Fibroblast of skin of back (primary cell): ENCODE data around the gene CRYGN.

ENCODE experiments used
- DNase-seq: peaks from one replicate; pipeline ENCODE4 v3.0.0-alpha.2; 2013

Gene CRYGN

GRCh38 chr7:151405588-151405987 lies 34.4 kb downstream of the CRYGN start:
- DNase-seq, result no peak

- DNase-seq, result no peak
Observed at GRCh38 chr7:151405056-151405455, 34.9 kb downstream of the CRYGN start.

DNA sequence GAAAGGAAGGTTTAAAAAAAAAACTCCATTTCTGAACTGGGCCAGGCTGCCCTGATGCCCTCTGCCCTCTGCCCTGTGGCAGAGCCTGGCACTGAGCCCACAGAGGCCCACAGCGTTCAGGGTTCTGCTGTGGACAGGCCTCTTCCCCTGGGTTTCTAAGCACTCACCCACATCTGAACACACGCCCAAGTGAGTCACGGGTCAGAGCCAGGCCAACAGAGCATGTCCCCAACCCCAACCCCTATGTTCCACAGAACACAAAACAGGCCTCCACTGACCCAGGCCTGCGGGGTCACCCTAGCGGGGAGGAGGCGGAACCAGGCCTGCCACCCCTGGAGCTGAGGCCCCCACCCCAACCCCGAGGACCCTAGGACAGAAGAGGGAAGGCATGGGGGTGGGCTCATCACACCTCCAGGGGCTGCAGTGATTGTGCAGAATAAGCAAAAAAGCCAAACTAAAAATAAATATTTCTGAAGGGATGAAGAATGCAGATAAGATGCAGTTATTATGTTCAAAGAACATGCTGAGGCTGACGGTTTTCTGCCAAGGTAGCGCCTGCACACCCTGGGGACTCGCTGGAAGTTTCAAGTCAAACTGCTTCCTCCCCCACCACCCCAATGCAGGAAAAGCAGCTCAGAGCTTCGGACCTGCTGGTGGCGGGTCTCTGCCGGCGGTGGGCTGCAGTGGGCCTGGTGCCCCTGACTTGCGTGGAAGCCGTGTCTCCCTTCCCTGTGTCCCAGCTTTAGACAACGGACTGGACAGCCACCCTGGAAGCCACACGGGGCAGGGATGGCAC lies 35.5 kb downstream of the CRYGN start:
- peak; percentile 44 for DNase-seq

GRCh38 chr7:151403764-151404163 lies 36.2 kb downstream of the CRYGN start:
- no peak for DNase-seq

DNA sequence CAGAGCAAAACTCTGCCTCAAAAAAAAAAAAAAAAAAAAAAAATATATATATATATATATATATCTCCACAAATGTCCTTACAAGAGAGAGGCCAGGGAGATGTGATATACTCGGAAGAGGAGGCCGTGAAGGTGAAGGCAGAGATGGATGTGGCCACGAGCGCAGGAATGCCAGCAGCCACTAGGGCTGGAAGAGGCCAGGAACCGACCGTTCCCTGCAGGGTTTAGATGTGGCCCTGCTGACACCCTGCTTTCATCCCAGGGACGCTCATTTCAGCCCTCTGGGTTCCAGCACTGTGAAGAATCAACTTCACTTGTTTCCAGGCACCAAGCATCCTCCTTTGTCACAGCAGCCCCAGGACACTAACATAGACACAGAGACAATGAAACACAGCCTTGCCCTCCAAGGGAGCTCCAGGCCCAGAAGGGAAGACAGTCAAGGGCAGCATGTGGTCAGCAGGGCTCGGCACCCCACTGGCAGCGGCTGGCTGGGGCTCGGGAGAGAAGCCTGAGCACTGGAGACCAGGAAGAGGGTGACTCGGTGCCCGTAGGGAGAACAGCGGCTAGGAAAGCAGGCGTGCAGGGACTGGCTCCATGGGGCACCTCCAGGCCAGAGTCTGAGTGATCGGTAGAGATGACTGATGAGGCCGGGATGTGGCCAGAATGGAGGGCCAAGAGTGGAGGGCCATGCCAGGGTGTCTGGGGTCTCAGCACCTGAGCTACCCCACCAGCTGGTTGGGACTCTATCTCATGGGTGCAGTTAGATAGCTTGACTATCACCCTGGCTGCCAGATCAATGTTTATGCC lies 37.7 kb downstream of the CRYGN start:
- DNase-seq, result no peak

DNA sequence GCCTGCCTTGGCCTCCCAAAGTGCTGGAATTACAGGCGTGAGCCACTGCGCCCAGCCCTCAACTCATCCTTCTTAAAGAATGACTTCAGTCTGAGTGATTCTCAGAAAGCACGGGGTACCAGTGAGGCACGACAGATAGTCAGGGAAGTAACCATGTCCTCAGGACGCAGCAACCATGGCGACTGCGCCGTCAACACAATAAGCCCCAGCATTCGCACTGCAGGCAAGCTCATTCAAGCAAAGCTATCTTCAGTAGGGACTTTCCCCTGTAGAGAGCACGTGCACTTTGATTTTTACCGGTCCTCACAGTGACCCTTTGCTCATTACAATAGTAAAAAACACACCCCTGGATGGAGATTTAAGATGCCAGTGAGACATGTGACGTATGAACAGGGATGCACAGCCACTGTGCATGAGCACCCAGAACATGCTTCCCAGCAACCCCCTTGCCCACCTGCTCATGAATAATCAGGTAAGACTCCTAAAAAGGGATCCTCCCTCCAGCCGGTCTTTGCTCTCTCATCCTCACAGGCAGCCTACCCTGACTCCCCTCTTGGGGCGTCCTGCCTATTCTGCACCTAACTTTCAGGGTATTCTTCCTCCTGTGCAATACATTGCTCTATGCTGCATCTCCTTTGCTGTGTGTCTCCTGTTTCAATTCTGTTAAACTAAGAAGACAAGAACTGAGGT lies 39.2 kb downstream of the CRYGN start:
- DNase-seq, result no peak

DNA sequence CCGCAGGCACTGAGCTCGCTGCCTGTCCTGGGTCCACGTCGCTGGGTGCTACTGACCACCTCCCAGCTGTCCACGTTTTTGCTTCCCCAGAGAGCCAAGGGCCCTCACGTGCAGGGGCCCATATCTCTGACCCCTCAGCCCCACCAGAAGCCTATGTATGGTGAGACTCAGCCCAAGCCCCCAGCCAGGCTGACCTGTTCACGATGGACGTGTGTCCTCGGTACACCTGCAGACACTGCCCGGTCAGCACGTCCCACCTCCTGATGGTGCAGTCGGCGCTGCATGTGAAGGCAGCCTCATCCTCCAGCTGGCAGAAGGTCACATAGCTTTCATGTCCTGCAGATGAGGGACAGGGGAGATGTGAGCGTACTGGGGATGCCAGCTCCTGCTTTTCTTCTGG lies 40.0 kb downstream of the CRYGN start:
- no peak for DNase-seq

GRCh38 chr7:151399305-151399601 lies 40.7 kb downstream of the CRYGN start:
- no peak for DNase-seq

DNA sequence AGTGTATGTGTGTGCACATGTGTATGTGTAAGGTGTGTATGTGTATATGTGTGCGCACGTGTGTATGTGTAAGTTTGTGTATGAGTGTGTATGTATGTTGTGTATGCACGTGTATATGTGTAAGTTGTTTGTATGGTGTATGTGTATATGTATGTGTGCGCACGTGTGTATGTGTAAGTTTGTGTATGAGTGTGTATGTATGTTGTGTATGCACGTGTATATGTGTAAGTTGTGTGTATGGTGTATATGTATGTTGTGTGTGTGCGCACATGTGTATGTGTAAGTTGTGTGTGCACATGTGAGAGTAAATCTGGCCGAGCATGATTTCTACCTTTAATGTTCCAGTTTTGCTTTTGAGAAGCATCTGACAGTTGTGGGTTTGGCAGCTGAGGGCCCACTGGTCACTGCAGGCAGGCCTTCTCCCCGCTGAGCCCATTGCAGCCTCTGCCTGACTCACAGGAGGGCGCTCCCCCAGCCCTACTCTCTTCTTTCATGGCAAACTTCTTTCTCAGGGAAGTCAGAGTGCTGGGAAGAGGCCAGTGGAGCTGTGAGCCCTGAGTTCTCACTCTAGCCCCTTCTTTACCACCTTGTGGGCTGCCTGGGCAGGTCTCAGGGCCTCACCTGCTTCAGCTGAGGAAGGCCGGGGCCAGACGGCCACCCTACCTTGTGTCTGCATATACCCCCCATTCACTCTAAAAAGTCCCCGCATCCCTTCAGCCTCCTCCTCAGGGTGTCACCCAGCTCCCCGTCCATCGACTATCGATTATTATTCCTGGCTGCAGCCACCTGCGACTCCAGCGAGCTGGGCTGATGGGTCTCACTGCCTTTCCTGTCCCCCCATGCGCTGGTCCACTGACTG lies 41.3 kb downstream of the CRYGN start:
- DNase-seq, result no peak

- DNase-seq, result no peak
Observed at GRCh38 chr7:151397026-151397425, 42.9 kb downstream of the CRYGN start.

DNA sequence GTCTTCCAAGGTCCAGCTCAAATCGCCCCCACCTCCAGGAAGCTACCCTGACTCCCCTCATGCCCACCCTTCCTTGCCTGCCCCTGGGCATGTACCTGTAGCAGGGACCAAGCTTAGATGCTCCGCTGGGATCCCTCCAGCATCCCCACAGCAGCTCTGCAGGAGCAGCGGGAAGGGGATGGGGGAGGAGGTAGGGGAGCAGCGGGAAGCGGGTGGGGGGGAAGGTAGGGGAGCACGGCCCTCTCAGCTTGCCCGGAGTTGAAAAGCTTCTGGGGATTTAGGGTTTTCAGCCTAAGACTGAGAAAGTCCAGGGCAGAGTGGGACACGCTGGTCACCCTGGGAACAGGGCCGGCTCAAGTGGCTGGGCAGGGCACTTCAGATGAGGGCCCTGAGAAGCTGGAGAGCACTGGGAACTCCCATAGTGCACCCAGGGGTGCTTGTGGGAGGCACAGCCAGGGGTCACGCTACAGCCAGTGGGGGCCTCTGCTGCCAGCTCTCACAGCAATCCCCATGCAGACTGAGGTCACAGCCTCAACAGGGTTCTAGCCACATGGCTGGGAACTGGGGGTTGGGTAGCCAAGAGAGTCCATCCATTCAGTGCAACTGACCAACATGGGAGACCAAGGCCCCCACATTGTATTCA lies 43.5 kb downstream of the CRYGN start:
- no peak for DNase-seq

DNA sequence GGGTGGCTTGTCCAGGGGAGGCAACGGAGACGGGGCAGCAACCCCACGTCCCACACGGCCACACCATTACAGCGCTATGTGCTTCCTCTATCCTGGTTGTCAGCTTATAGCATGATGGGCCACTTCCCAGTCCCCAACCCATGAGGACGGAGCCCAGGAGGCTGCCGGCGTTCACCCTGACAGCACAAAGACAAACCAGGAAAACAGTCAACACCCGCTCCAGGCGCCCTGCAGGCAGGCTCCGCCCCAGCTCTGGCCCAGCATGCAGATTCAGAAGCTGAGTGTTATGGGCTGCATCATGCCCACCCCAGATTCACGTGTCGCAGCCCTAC lies 44.9 kb downstream of the CRYGN start:
- DNase-seq, result no peak

DNA sequence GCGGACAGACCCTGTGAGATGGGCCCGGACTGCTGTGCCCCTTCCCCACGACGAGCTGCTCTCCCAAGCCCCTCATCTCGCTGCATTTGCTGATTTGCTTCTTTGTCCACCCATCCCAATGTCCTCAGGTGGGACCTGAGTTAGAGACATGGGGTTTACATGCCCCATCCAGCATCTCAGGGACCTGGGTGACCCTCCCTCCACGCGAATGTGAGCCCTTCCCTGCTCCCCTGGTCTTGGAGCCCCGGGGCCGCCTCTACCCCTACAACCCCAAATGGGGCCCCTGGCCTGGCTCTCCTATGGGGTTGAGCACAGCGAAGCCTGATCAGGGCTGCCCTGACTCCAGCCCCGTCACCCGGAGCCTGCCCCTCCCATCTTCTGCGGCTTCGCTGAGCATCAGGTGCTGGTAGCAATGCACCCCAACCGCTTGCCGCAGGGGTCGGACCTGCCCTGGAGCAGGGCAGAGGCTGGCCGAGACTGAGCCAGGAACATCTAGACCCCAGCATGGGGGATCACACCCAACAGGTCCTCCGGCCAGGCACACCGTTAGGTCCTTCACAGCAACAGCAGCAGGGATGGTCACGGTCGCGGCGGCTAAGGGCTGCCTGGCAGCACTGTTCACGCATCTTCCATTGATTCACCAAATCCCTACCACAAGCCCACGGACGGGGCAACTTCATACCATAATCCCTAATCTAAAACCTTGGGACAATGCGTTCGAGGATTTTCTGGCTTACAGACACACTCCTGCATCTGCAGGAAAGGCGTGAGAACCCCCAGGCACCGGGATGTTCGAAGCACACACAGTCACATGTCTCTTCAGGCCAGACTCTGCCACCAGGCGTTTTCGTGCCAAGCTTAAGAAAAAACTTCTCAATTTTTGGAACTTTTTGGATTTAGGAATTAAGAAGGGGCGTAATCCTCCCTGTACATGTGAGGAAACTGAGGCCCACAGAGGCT lies 45.6 kb downstream of the CRYGN start:
- DNase-seq, result no peak

- no peak for DNase-seq
Observed at GRCh38 chr7:151393031-151393977, 46.6 kb downstream of the CRYGN start.

DNA sequence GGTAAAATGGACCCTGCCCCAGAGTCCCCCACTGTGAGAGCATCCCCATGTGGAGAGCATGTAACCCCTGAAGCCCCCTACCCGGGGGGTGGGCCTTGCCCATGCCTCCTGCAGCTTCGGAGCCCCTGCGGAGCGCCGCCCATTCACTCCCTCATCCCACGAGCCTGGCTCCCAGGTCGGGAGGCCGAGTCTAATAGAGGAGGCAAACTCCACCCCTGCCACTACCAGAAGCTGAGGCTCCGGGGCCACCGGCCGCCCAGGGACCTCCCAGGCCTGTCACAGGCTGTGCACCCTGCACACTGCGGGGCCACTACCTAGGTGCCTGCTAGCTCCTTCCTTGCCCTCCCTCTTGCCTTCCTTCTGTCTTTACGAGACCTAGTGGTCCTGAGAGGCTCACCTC lies 47.5 kb downstream of the CRYGN start:
- DNase-seq, result no peak

DNA sequence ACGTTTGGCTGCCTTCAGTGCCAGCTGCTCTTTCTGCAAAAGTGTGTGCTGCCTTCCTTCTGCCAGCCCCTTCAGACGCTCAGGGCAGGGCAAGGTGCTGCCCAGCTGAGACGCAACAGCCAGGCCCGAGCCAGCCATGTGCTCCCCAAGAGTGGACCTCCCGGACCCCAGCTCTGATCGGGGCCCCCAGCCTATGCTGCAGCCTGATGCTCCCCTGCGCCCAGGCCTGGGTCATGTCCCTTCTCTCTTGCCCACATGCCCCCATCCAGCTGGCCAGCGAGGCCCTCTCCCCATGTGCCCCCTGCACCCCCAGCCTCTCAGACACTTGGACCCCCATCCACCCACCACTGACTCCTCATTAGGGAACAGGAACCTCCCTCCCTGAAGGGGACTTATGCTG lies 47.9 kb downstream of the CRYGN start:
- no peak for DNase-seq

- DNase-seq, result no peak
Observed at GRCh38 chr7:151391358-151391730, 48.6 kb downstream of the CRYGN start.

- no peak for DNase-seq
Observed at GRCh38 chr7:151390598-151391357, 49.2 kb downstream of the CRYGN start.
